ENCODE data around the gene HK1. TPM values are rescaled to one million over a fixed set of nuclear protein-coding genes. Genes with fewer than 3 reads are reported as not detected.

HK1 gene
- total and polyA plus RNA-seq, 2 experiments from 2014 or later, result 31.1 to 42.5 TPM

- WGBS (ENCODE audit: low lambda C conversion rate, missing lambda C conversion rate), result 85% methylated on average over 4 of the region's 4 CpGs
- no peak overlapping the region for H3K4me2 ChIP-seq
- H2AFZ ChIP-seq, result no peak overlapping the region
- H3K4me3 ChIP-seq, result no peak overlapping the region
- no peaks in the 10 kb centered on the region for H3K9me2 ChIP-seq (replicated peaks; ENCODE audit: insufficient read depth)
- H3K27me3 ChIP-seq, result no peaks in the 10 kb centered on the region
- TF ChIP-seq EZH2 (IDR thresholded peaks at IDR 0.05; ENCODE audit: borderline replicate concordance) (no peak), CTCF (IDR thresholded peaks at IDR 0.05; ENCODE audit: poor library complexity) (no peak), EZH2phosphoT487 (IDR thresholded peaks at IDR 0.05; ENCODE audit: low read depth, severe bottlenecking, unreplicated experiment) (no peak)
- H3K4me1 ChIP-seq (ENCODE audit: insufficient read depth), result no peaks in the 10 kb centered on the region
- no peaks in the 10 kb centered on the region for H3K36me3 ChIP-seq (replicated peaks; ENCODE audit: insufficient read depth, low read depth)
- no peak for DNase-seq (ENCODE audit: low spot score)
- H3K79me2 ChIP-seq, result no peaks in the 10 kb centered on the region
- no peaks in the 10 kb centered on the region for H3K9me3 ChIP-seq (ENCODE audit: low read depth)
- no peaks in the 10 kb centered on the region for H4K20me1 ChIP-seq (ENCODE audit: insufficient read depth, poor library complexity, severe bottlenecking)
- no peak overlapping the region for H3K27ac ChIP-seq
Measured at GRCh38 chr10:69287181-69287580, 8.9 kb downstream of the HK1 start.

GRCh38 chr10:69290993-69291392, 12.7 kb downstream of the HK1 start:
- H3K27me3 ChIP-seq, result no peaks in the 10 kb centered on the region
- H2AFZ ChIP-seq, result no peak overlapping the region
- 95% methylated on average over 4 of the region's 4 CpGs for WGBS (ENCODE audit: low lambda C conversion rate, missing lambda C conversion rate)
- TF ChIP-seq EZH2 (IDR thresholded peaks at IDR 0.05; ENCODE audit: borderline replicate concordance), result no peak
- no peak for TF ChIP-seq CTCF (IDR thresholded peaks at IDR 0.05; ENCODE audit: poor library complexity)
- TF ChIP-seq EZH2phosphoT487 (IDR thresholded peaks at IDR 0.05; ENCODE audit: low read depth, severe bottlenecking, unreplicated experiment), result no peak
- no peaks in the 10 kb centered on the region for H3K36me3 ChIP-seq (replicated peaks; ENCODE audit: insufficient read depth, low read depth)
- H3K9me3 ChIP-seq (ENCODE audit: low read depth), result no peaks in the 10 kb centered on the region
- H3K4me3 ChIP-seq, result no peak overlapping the region
- H3K9me2 ChIP-seq (replicated peaks; ENCODE audit: insufficient read depth), result no peaks in the 10 kb centered on the region
- H3K4me1 ChIP-seq (ENCODE audit: insufficient read depth), result no peaks in the 10 kb centered on the region
- no peaks in the 10 kb centered on the region for H3K79me2 ChIP-seq
- no peak overlapping the region for H3K27ac ChIP-seq
- H4K20me1 ChIP-seq (ENCODE audit: insufficient read depth, poor library complexity, severe bottlenecking), result no peaks in the 10 kb centered on the region
- DNase-seq (ENCODE audit: low spot score), result no peak
- no peak overlapping the region for H3K4me2 ChIP-seq

GRCh38 chr10:69292459-69292858, 14.2 kb downstream of the HK1 start:
- Histone ChIP-seq H3K9me2 (replicated peaks; ENCODE audit: insufficient read depth) (no peaks in the 10 kb centered on the region), H3K4me3 (no peak overlapping the region), H3K4me2 (no peak overlapping the region), H3K27ac (no peak overlapping the region), H3K79me2 (no peaks in the 10 kb centered on the region), H3K27me3 (no peaks in the 10 kb centered on the region), H2AFZ (no peak overlapping the region), H3K9me3 (ENCODE audit: low read depth) (no peaks in the 10 kb centered on the region), H3K4me1 (ENCODE audit: insufficient read depth) (no peaks in the 10 kb centered on the region), H4K20me1 (ENCODE audit: insufficient read depth, poor library complexity, severe bottlenecking) (no peaks in the 10 kb centered on the region), H3K36me3 (replicated peaks; ENCODE audit: insufficient read depth, low read depth) (no peaks in the 10 kb centered on the region)
- TF ChIP-seq EZH2 (IDR thresholded peaks at IDR 0.05; ENCODE audit: borderline replicate concordance), result no peak
- no peak for TF ChIP-seq EZH2phosphoT487 (IDR thresholded peaks at IDR 0.05; ENCODE audit: low read depth, severe bottlenecking, unreplicated experiment)
- TF ChIP-seq CTCF (IDR thresholded peaks at IDR 0.05; ENCODE audit: poor library complexity), result no peak
- no peak for DNase-seq (ENCODE audit: low spot score)
- WGBS (ENCODE audit: low lambda C conversion rate, missing lambda C conversion rate), result 58% methylated on average over 3 of the region's 3 CpGs

Measured in hepatocyte (in vitro differentiated cells).